Upper lobe of left lung (tissue), 4 donors: ENCODE results near the gene LRP1B.

Experiments
- CTCF ChIP-seq, 6 experiments: fragments of 450-650 bp in 4 of 6; fragments of 200-600 bp in 2 of 6; sonication (generic) in 2 of 6; IDR thresholded peaks; one replicate each; pipeline ENCODE4 v1.5.1; 2016 to 2019; ENCODE audit warnings: antibody characterized with exemption in 6 of 6
- EP300 ChIP-seq, 4 donors: sonication (generic); formaldehyde crosslinking; IDR thresholded peaks; one replicate each; pipeline ENCODE4 v1.5.1; 2017; ENCODE audit warnings: antibody characterized with exemption in 4 of 4, control low read depth in 2 of 4
- POLR2A ChIP-seq, 4 donors: fragments of 450-650 bp; IDR thresholded peaks; one replicate each; pipeline ENCODE4 v1.5.1; 2016 to 2017; ENCODE audit warnings: antibody characterized with exemption in 4 of 4, mild to moderate bottlenecking in 2 of 4
- POLR2AphosphoS5 ChIP-seq, 2 donors: sonication (generic); formaldehyde crosslinking; IDR thresholded peaks; one replicate each; pipeline ENCODE4 v1.5.1; 2017; ENCODE audit warnings: antibody characterized with exemption in 2 of 2

- TF ChIP-seq CTCF (IDR thresholded peaks at IDR 0.05) (no peak), POLR2A (IDR thresholded peaks at IDR 0.05) (no peak), POLR2AphosphoS5 (IDR thresholded peaks at IDR 0.05) (no peak), EP300 (IDR thresholded peaks at IDR 0.05) (no peak)
Observed at GRCh38 chr2:141703501-141703900, 427.3 kb downstream of the LRP1B start.
